Measurements from ENCODE around the gene LMBR1L.

Gene LMBR1L

DNA sequence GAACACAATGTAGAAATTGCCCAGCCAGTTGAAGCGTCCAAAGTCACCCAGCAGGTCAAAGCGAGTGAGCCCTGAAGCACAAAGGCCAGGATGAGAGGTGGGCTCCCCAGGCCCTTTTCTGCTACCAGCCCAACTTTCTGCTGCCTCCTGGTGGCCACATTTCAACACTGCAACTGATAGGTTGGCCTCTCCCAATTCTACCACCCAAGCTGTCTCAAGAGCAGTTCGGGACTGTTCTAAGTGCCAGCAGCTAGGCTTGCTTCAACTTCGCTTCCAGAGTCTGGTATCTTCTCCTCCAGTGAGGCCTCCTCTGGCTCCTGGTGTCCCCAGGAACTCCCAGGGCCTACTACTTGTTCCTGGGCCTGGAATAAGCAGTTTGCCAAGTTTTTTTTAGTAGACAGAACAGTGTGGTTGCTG, 12.6 kb downstream of the LMBR1L start:
- intact Hi-C loops (cut with micrococcal nuclease): loop anchor here (2.0 kb wide), 1 partner anchor 33 kb away; no protein-coding TSS in a partner anchor
- Mint-ChIP-seq H3K27me3 (peaks cover 38% of the 10 kb centered on the region), H3K36me3 (ENCODE audit: low read depth) (peaks cover 78% of the 10 kb centered on the region), H3K9me3 (no peaks in the 10 kb centered on the region), H3K27ac (no peak overlapping the region), H3K4me1 (ENCODE audit: low read depth) (peaks cover 20% of the 10 kb centered on the region), H3K4me3 (no peak overlapping the region)

DNA sequence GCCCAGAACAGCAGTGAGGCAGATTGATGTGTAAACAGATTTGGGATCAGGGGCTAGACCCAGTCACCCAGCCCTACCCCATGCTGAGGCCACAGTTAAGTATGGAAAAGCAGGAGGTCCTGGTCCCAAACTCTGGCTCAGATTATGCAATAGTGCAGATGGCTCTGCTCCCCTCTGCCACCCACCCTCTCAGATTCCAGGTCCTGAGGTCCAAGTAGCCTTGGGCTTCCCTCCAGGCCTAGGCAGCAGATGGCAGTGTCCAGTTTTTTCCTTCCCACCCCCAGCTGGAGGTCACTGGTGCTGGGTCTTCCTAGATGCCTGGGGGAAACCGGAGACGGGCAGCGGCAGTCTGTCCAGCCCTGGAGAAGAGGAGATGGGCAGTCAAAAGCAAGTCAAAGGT, 13.3 kb downstream of the LMBR1L start:
- Mint-ChIP-seq H3K27me3 (peaks cover 42% of the 10 kb centered on the region), H3K4me3 (no peak overlapping the region), H3K4me1 (ENCODE audit: low read depth) (peaks cover 25% of the 10 kb centered on the region), H3K9me3 (no peaks in the 10 kb centered on the region), H3K27ac (no peak overlapping the region), H3K36me3 (ENCODE audit: low read depth) (peaks cover 72% of the 10 kb centered on the region)
- intact Hi-C loops (cut with micrococcal nuclease): no loop called here

DNA sequence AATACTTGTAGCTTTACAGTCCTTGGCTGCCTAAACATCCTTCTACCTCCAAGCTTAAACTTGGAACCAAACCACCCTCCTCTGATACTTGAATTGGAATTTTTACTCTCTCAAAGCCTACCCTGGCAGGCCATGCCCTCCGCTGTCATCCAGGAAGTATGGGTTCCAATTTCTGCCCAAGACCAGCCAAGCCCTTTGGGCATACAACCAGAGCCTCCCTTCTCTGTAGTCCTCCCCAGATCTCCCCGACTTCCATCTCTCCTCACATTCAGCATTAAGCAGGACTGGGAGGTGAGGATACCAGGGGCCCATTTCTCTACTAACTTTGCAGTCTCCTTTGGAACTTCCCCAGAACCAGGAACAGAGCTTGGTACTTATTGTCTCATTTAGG, 15.7 kb downstream of the LMBR1L start:
- intact Hi-C loops (cut with micrococcal nuclease): no loop called here
- peaks cover 49% of the 10 kb centered on the region for H3K4me1 Mint-ChIP-seq (ENCODE audit: low read depth)
- H3K4me3 Mint-ChIP-seq: no peak overlapping the region
- H3K27me3 Mint-ChIP-seq: peaks cover 66% of the 10 kb centered on the region
- peaks cover 48% of the 10 kb centered on the region for H3K36me3 Mint-ChIP-seq (ENCODE audit: low read depth)
- H3K27ac Mint-ChIP-seq: no peak overlapping the region
- no peaks in the 10 kb centered on the region for H3K9me3 Mint-ChIP-seq

GRCh38 chr12:49094160-49094974, 16.3 kb downstream of the LMBR1L start, which contains the start of gene DHH:
Gene DHH (minus strand): TSS chr12:49094801. CDS start chr12:49094512, 289 bp downstream.
- intact Hi-C loops (cut with micrococcal nuclease): no loop called here
- no peak within 1 kb of the TSS for H3K27ac Mint-ChIP-seq
- no peaks in the 10 kb centered on the region for H3K9me3 Mint-ChIP-seq
- H3K36me3 Mint-ChIP-seq (ENCODE audit: low read depth): peaks cover 42% of the 10 kb centered on the region
- peaks cover 54% of the 10 kb centered on the region for H3K4me1 Mint-ChIP-seq (ENCODE audit: low read depth)
- peaks cover 72% of the 10 kb centered on the region for H3K27me3 Mint-ChIP-seq
- H3K4me3 Mint-ChIP-seq: no peak within 1 kb of the TSS

DNA sequence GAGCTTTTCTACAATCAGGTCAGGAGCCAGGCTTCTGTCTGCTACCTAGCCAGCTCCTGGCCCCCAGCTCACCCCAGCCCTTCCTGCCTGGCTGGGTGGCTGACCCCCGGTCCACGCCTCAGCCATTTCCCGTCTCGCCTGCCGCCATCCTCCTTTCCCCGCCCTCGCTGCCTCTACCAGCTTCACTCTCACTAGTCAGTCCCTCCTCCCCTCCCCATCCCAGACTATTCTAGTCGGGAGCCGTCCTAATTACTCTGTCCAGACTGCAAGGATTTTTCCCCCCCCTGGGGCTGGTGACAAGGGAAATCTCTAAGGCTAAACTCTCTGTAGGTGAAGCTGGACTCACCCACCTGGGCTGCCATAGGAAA, 16.9 kb downstream of the LMBR1L start:
- no peak overlapping the region for H3K4me3 Mint-ChIP-seq
- intact Hi-C loops (cut with micrococcal nuclease): no loop called here
- H3K4me1 Mint-ChIP-seq (ENCODE audit: low read depth): peaks cover 56% of the 10 kb centered on the region
- H3K27me3 Mint-ChIP-seq: peaks cover 78% of the 10 kb centered on the region
- no peaks in the 10 kb centered on the region for H3K9me3 Mint-ChIP-seq
- no peak overlapping the region for H3K27ac Mint-ChIP-seq
- H3K36me3 Mint-ChIP-seq (ENCODE audit: low read depth): peaks cover 36% of the 10 kb centered on the region

DNA sequence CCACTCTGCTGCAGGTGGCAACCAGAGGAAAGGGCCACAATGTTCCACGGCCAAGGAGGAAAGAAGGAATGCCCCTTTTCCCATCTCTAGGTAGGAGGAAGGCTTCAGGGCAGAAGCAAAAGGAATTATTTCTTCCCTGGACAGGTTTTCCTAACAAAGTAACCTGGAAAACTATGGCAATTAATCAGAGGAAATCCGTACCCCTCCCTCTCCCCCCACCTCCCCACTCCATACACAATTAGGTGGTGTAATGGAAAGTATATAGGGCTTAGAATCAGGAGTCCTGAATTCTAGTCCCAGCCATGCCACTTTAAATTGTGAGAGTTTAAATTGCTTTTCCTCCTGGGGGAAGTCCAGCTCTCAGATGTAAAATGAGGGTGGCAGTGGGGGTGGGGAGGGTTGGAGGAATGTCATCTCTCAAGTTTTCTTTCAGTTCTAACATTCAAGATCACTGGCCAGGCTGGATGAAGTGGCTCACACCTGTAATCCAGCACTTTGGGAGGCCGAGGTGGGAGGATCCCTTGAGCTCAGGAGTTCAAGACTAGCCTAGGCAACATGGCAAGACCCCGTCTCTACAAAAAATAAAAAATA, 17.7 kb downstream of the LMBR1L start:
- H3K27ac Mint-ChIP-seq: no peak overlapping the region
- H3K4me1 Mint-ChIP-seq (ENCODE audit: low read depth): peaks cover 65% of the 10 kb centered on the region
- no peak overlapping the region for H3K4me3 Mint-ChIP-seq
- H3K36me3 Mint-ChIP-seq (ENCODE audit: low read depth): peaks cover 27% of the 10 kb centered on the region
- peaks cover 83% of the 10 kb centered on the region for H3K27me3 Mint-ChIP-seq
- intact Hi-C loops (cut with micrococcal nuclease): no loop called here
- H3K9me3 Mint-ChIP-seq: no peaks in the 10 kb centered on the region

DNA sequence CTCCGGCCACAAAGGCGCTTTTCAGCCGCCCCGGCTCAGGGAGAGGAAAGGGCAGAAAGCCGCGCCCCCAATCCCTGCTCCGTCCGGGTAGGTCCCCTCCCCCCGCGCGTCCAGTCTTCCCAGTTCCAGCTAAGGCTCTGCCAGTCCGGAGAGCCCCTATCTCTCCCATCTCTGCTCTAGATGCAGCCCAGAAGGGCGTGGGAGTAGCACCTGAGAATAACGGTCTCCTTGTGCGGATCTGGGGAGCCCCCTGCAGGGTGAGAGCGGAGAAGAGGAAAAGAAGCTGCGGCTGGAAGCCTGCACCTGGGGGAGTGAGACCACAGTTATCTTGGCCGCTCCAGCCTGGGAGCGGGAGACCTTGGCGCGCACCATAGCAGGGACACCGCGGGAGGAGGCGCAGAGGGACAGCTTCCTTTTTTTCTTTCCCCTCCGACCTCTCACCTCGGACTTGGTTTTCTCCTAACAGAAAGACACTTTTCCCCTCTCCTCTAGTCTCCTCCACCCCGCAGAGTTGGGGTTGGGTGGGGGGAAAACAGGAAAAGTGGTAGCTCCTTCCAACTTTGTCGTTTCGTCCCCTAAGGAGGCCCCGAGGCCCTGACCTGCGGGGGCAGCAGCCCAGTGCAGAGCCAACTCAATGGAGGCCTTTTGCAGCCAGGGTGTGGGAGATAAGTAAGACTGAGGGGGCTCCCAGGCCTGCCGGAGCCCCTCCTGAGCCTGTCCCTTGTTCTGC, 18.4 kb downstream of the LMBR1L start:
- peaks cover 65% of the 10 kb centered on the region for H3K4me1 Mint-ChIP-seq (ENCODE audit: low read depth)
- intact Hi-C loops (cut with micrococcal nuclease): no loop called here
- peak overlapping the region; percentile 53 for H3K4me3 Mint-ChIP-seq
- no peak overlapping the region for H3K27ac Mint-ChIP-seq
- H3K36me3 Mint-ChIP-seq (ENCODE audit: low read depth): peaks cover 20% of the 10 kb centered on the region
- peaks cover 86% of the 10 kb centered on the region for H3K27me3 Mint-ChIP-seq
- no peaks in the 10 kb centered on the region for H3K9me3 Mint-ChIP-seq

GRCh38 chr12:49091836-49092085, 18.9 kb downstream of the LMBR1L start:
- Mint-ChIP-seq H3K27ac (no peak overlapping the region), H3K36me3 (ENCODE audit: low read depth) (peaks cover 15% of the 10 kb centered on the region), H3K27me3 (peaks cover 90% of the 10 kb centered on the region), H3K4me3 (peak overlapping the region; percentile 53), H3K4me1 (ENCODE audit: low read depth) (peaks cover 65% of the 10 kb centered on the region), H3K9me3 (no peaks in the 10 kb centered on the region)
- intact Hi-C loops (cut with micrococcal nuclease): no loop called here

DNA sequence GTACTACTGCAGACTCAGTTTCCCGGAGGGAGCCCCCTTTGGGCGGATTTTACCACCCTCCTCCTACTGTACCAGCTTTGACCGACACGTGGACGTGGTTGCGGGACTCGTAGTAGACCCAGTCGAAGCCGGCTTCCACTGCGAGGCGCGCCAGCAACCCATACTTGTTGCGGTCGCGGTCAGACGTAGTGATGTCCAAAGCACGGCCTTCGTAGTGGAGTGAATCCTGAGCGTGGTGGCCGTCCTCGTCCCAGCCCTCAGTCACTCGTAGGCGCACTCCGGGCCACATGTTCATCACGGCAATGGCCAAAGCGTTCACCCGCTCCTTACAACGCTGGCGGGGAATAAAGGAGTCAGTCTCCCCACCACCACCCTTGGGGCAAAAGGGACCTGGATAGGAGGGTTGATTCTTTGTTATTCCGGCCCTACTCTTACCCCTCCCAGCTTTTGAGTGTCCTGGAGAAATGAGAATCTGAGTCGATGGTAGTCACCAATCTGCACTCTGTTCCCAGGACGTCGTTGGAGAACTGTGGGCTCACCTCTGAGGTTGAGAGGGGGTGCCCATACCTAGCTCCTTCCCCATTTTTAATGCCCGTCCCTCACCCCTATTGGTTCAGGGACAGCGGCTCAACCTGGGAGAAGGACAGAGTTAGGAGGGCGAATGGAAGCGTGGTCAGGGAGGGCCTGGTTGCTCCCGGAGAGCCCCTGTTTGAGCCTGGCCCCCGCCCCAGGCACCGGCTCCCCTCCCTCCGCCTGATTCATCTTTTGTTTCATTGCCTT, 19.4 kb downstream of the LMBR1L start:
- peaks cover 10% of the 10 kb centered on the region for H3K36me3 Mint-ChIP-seq (ENCODE audit: low read depth)
- H3K4me3 Mint-ChIP-seq: peak overlapping the region; percentile 53
- H3K27me3 Mint-ChIP-seq: peaks cover 89% of the 10 kb centered on the region
- H3K4me1 Mint-ChIP-seq (ENCODE audit: low read depth): peaks cover 65% of the 10 kb centered on the region
- H3K27ac Mint-ChIP-seq: no peak overlapping the region
- H3K9me3 Mint-ChIP-seq: no peaks in the 10 kb centered on the region
- intact Hi-C loops (cut with micrococcal nuclease): no loop called here

- peaks cover 81% of the 10 kb centered on the region for H3K27me3 Mint-ChIP-seq
- no peaks in the 10 kb centered on the region for H3K36me3 Mint-ChIP-seq (ENCODE audit: low read depth)
- no peak overlapping the region for H3K27ac Mint-ChIP-seq
- intact Hi-C loops (cut with micrococcal nuclease): no loop called here
- peaks cover 61% of the 10 kb centered on the region for H3K4me1 Mint-ChIP-seq (ENCODE audit: low read depth)
- peak overlapping the region; percentile 66 for H3K4me3 Mint-ChIP-seq
- no peaks in the 10 kb centered on the region for H3K9me3 Mint-ChIP-seq
Observed at GRCh38 chr12:49089821-49090773, 20.6 kb downstream of the LMBR1L start.

DNA sequence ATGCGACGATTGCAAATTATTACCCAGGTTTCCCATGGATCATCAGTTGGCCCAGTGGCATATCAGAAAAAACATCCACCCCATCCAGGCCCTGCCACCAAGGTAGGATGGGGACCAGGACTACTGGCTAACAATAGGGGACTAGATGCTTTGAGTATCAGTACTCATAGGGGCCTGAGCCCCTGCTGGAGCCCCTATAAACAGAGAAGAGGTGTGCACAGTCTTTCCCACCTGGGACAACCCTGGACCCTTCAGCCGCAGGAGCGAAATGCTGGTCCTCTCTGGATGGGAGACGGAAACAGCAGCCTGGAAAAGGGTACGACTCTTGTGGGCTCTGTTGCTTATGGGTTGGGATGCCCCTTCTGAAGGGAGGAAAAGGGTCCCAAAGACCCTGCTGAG, 21.7 kb downstream of the LMBR1L start:
- peaks cover 76% of the 10 kb centered on the region for H3K27me3 Mint-ChIP-seq
- H3K36me3 Mint-ChIP-seq (ENCODE audit: low read depth): no peaks in the 10 kb centered on the region
- no peaks in the 10 kb centered on the region for H3K9me3 Mint-ChIP-seq
- H3K27ac Mint-ChIP-seq: no peak overlapping the region
- intact Hi-C loops (cut with micrococcal nuclease): loop anchor here (1.0 kb wide), 2 partner anchors 32 to 146 kb away; no protein-coding TSS in a partner anchor
- H3K4me1 Mint-ChIP-seq (ENCODE audit: low read depth): peaks cover 50% of the 10 kb centered on the region
- H3K4me3 Mint-ChIP-seq: no peak overlapping the region

- intact Hi-C loops (cut with micrococcal nuclease): loop anchor here (1.0 kb wide), 2 partner anchors 33 to 147 kb away; no protein-coding TSS in a partner anchor
- Mint-ChIP-seq H3K27ac (no peak overlapping the region), H3K4me1 (ENCODE audit: low read depth) (peaks cover 45% of the 10 kb centered on the region), H3K9me3 (no peaks in the 10 kb centered on the region), H3K4me3 (peak overlapping the region; percentile 48), H3K36me3 (ENCODE audit: low read depth) (no peaks in the 10 kb centered on the region), H3K27me3 (peaks cover 70% of the 10 kb centered on the region)
Observed at GRCh38 chr12:49088150-49088931, 22.3 kb downstream of the LMBR1L start.

Measured in dendritic cell treated with granulocyte-macrophage colony-stimulating factor and Interleukin-4, amounts not matched to agents 40 ng/mL and 50 ng/mL, for 4 days (primary cell).